ENCODE results near the gene CDH24. TPM values are rescaled to one million over a fixed set of nuclear protein-coding genes. Genes with fewer than 3 reads are reported as not detected.

Gene CDH24
- total RNA-seq, 3 donors from 2014 or later, result 2.7 to 4.8 (median 4.4) TPM

DNA sequence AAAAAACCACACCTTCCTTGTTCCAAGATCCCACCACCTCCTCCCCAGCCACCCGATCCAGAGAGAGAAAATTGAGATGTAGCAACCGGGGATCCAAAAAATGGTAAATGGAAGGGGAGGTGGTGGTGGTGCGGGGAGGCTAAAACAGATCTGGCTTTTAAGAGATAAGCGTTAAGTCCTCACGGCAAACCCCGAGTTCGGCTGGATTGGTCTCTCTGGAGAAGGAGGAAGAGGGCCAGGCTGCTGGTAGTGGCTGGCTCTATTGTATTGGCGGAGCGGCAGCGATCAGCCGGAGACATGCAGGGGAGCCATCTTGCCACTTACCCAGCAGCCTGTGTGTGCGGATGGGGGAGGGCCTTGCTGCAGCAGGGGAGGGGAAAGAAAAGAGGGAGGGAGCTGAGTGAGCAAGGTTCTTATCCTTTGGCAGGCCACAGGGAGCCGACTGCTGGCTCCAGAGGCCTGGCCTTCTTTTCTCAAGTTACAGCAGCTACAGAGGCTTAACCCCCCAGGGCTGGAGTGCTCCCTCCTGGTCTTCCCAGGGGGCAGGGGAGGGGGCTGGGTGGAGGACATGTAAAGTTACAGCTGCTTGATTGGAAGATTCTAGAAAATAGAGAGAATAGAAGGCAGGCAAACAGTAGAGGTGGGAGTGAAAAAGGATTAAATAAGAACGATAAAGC, 14.1 kb upstream of the CDH24 start:
- H3K9me3 ChIP-seq, result no peaks in the 10 kb centered on the region
- ATAC-seq, result peak; percentile 93
- H3K36me3 ChIP-seq (ENCODE audit: low read depth), result peaks cover 15% of the 10 kb centered on the region
- peak; percentile 84 to 87 (median 86) for DNase-seq
- H3K4me3 ChIP-seq, result peak overlapping the region; percentile 12
- intact Hi-C loops (cut with DNase I, micrococcal nuclease), result no loop called here
- TF ChIP-seq, protein P1, sequence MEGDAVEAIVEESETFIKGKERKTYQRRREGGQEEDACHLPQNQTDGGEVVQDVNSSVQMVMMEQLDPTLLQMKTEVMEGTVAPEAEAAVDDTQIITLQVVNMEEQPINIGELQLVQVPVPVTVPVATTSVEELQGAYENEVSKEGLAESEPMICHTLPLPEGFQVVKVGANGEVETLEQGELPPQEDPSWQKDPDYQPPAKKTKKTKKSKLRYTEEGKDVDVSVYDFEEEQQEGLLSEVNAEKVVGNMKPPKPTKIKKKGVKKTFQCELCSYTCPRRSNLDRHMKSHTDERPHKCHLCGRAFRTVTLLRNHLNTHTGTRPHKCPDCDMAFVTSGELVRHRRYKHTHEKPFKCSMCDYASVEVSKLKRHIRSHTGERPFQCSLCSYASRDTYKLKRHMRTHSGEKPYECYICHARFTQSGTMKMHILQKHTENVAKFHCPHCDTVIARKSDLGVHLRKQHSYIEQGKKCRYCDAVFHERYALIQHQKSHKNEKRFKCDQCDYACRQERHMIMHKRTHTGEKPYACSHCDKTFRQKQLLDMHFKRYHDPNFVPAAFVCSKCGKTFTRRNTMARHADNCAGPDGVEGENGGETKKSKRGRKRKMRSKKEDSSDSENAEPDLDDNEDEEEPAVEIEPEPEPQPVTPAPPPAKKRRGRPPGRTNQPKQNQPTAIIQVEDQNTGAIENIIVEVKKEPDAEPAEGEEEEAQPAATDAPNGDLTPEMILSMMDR (IDR thresholded peaks at IDR 0.05), result no peak
- H3K4me1 ChIP-seq (ENCODE audit: low read depth), result peaks cover 27% of the 10 kb centered on the region

DNA sequence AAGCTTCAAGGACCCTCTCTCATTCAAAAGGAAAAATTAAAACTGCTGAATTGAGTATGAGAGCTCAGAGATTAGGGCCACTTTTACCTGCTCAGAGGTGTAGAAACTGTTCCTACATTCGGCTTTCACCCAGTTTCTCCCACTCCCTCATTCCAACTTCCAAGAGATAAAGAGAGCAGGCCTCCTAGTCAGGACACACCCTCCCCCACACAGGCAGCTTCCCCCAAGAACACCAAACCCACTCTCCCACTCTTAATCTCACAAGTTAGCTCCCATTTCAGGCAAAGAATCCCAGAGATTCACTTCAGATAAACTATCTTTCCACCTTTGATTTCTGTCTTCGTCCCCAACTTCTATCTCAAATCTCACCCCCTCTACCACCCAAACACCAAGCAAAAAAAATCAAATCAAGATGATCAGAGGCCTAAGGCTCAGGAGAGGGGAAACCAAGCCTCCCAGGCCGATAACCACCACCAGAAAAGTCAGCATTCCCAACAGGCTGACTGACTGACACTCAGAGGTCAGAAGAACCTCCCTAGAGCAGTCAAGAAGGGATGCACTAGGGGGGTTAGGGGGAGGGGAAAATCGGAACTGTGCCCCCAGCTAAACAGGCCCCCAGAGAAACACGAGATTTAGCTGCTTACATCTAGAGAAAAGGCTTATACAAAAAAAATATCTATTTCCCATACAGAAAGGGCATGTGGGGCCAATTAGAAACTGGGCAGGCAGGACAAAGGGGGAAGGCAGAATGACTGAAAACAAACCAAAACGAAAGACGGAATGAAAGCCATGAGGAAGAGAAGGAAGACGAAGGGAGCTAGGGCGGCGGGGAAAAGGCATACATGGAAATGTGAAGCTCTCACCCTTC, 13.2 kb upstream of the CDH24 start:
- Histone ChIP-seq H3K4me1 (ENCODE audit: low read depth) (peaks cover 27% of the 10 kb centered on the region), H3K4me3 (no peak overlapping the region), H3K36me3 (ENCODE audit: low read depth) (peaks cover 11% of the 10 kb centered on the region), H3K9me3 (no peaks in the 10 kb centered on the region)
- ATAC-seq, result no peak
- intact Hi-C loops (cut with DNase I, micrococcal nuclease), result no loop called here
- DNase-seq, result no peak
- TF ChIP-seq, protein P1 (IDR thresholded peaks at IDR 0.05), result no peak

DNA sequence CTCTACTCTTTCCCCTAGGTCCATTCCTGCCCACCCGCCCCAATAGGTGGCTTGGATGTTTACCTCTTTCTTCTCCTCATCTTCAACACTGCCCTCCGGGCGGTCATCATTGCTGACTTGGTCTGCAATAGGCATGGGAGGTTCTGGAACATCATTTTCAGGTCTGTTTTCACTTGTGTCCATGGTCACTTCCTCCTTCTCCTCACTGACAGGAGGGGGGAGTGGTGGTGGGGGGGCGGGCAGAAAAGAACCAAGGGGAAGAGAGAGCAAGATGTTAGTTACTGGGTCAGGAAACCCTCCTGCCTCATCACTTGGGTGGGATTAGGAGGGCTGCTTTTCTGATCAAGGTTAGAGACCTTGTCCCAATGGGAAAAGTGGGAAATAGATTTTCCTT, 12.1 kb upstream of the CDH24 start:
- intact Hi-C loops (cut with DNase I, micrococcal nuclease), result no loop called here
- no peak for ATAC-seq
- DNase-seq, result no peak
- no peak overlapping the region for H3K4me3 ChIP-seq
- H3K36me3 ChIP-seq (ENCODE audit: low read depth), result peaks cover 11% of the 10 kb centered on the region
- TF ChIP-seq, protein P1 (IDR thresholded peaks at IDR 0.05), result no peak
- H3K4me1 ChIP-seq (ENCODE audit: low read depth), result peaks cover 27% of the 10 kb centered on the region
- H3K9me3 ChIP-seq, result no peaks in the 10 kb centered on the region

DNA sequence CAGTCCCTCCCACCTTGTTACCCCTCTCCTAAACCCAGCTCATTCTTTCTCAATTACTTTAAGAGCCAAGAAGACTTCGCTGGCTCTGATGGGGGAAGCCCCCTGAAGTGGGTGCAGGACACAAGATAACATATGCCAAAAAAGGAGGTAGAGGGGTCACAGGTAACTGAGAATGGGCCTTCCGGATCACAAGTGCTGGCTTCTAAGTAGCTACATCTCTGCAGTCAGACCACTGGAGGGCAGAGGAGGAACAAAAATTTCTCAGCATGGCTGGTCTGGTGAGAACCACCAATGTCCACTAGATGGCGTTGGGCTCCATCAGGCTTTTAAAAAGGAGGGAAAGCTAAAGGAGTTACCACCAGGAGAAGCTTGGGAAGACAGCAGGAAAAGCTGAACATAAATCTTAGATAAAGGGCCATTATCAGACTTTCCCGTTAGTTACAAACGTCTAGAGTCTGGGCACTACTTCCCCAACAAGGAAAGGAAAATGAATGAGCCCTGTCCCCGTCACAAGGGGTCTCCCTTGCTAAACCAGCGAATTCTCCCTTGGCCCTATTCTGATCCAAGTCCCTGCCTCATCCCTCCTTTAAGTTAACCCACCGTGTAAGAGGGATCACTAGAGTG, 11.6 kb upstream of the CDH24 start:
- Histone ChIP-seq H3K4me1 (ENCODE audit: low read depth) (peaks cover 27% of the 10 kb centered on the region), H3K36me3 (ENCODE audit: low read depth) (peaks cover 11% of the 10 kb centered on the region), H3K4me3 (no peak overlapping the region), H3K9me3 (no peaks in the 10 kb centered on the region)
- DNase-seq, result peak in 2 of 3 donors; percentile 73 to 91
- intact Hi-C loops (cut with DNase I, micrococcal nuclease), result no loop called here
- peak; percentile 87 for ATAC-seq
- TF ChIP-seq, protein P1 (IDR thresholded peaks at IDR 0.05), result peak; percentile 96

DNA sequence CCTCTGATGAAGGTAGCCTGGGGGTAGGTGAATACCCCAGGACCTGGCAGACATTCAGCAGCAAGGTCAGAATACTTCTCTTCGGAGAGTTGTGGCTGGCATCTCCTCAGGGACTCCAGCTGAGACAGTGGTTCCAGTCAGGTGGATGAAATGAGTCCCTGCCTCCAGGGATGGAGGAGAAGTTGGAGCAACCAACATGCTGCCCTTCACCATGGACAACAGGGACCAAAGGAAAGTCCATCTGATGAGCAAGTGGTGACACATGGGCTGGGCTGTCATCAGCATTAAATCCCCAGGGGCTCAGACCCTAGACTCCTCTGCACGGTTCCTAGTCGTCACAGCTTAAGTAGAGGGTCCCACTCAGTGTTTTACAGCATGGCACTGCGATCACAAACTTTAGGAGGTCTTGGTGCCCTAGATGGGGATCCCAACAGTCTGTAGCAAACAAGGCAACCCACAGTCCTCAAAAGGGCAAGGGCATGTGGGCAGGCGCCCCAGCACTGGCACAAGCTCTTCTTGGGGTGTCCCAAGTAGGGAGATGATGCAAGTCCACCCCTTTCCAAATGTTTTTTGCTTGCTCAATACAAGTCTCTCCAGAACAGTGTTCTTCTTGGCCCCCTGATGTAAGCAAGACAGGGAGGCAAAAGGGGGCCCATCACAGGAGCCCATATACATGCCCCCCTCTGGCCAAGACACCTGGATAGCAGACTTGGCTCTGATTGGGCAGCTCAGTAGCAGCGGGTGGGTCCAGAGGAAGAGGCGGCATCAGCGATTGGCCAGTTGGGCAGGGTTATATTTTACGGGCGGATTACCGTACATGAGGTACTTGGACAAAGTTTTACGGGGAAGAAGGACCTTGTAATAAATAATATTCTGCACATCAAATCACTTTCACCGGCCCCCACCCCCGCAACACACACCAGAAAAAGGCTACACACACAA, 10.8 kb upstream of the CDH24 start:
- ATAC-seq, result no peak
- H3K4me1 ChIP-seq (ENCODE audit: low read depth), result peaks cover 27% of the 10 kb centered on the region
- no peaks in the 10 kb centered on the region for H3K9me3 ChIP-seq
- H3K36me3 ChIP-seq (ENCODE audit: low read depth), result peaks cover 14% of the 10 kb centered on the region
- intact Hi-C loops (cut with DNase I, micrococcal nuclease), result no loop called here
- TF ChIP-seq, protein P1 (IDR thresholded peaks at IDR 0.05), result no peak
- peak in 1 of 3 donors; percentile 28 for DNase-seq
- H3K4me3 ChIP-seq, result no peak overlapping the region
